Fibroblast of lung (primary cell): Measurements from ENCODE around the gene HMGCS1. TPM values are rescaled to one million over a fixed set of nuclear protein-coding genes. Genes with fewer than 3 reads are reported as not detected.
"Not testable (repeated sequence)": the region's sequence is repeated elsewhere in the genome, so short reads cannot be mapped to it uniquely, and the experiment has no call there.

Experiments
- DNase-seq, 2 donors: peaks; one replicate each; pipeline versions ENCODE4 v3.0.0 to v3.0.0-alpha.2; 2010; ENCODE audit warnings: low read depth in 2 of 2
- H2AFZ ChIP-seq: 2 replicates; pipeline ENCODE4 v1.5.1; 2012; ENCODE audit warnings: low read length, control low read depth, inconsistent platforms
- H3K27ac ChIP-seq: 2 replicates; pipeline ENCODE4 v1.5.1; 2011; ENCODE audit warnings: low read length, control low read depth; ENCODE audit not compliant: insufficient read depth
- H3K27me3 ChIP-seq: 2 replicates; pipeline ENCODE4 v1.5.1; 2011; ENCODE audit warnings: mild to moderate bottlenecking, low read length; ENCODE audit not compliant: control insufficient read depth, insufficient read depth
- H3K36me3 ChIP-seq: 2 replicates; pipeline ENCODE4 v1.5.1; 2011; ENCODE audit warnings: low read length; ENCODE audit not compliant: control insufficient read depth, insufficient read depth
- H3K4me1 ChIP-seq: 2 replicates; pipeline ENCODE4 v1.5.1; 2011; ENCODE audit warnings: low read length; ENCODE audit not compliant: control insufficient read depth, insufficient read depth; ENCODE audit errors: extremely low read depth
- H3K4me2 ChIP-seq: 2 replicates; pipeline ENCODE4 v1.5.1; 2011; ENCODE audit warnings: low read length, control low read depth; ENCODE audit not compliant: insufficient read depth; ENCODE audit errors: extremely low read depth
- H3K4me3 ChIP-seq, 4 experiments: fragments of 200-600 bp in 1 of 4; sonication (generic) in 1 of 4; replicated peaks in 1 of 4; 2 replicates each; pipeline ENCODE4 v1.5.1; 2011 to 2016; ENCODE audit warnings: low read length in 4 of 4, low read depth in 3 of 4, mild to moderate bottlenecking in 3 of 4, control low read depth in 2 of 4, inconsistent platforms in 1 of 4, mixed read lengths in 1 of 4; ENCODE audit not compliant: insufficient read depth in 1 of 4; ENCODE audit errors: control extremely low read depth in 1 of 4
- H3K79me2 ChIP-seq: 2 replicates; pipeline ENCODE4 v1.5.1; 2012; ENCODE audit warnings: mild to moderate bottlenecking, low read length, inconsistent platforms; ENCODE audit not compliant: control insufficient read depth, insufficient read depth
- H3K9ac ChIP-seq: 2 replicates; pipeline ENCODE4 v1.5.1; 2011; ENCODE audit warnings: mild to moderate bottlenecking, low read length, control low read depth; ENCODE audit not compliant: insufficient read depth
- H3K9me3 ChIP-seq: 2 replicates; pipeline ENCODE4 v1.5.1; 2012; ENCODE audit warnings: low read depth, low read length; ENCODE audit not compliant: control insufficient read depth, insufficient read depth
- H4K20me1 ChIP-seq: 2 replicates; pipeline ENCODE4 v1.5.1; 2011; ENCODE audit warnings: low read length; ENCODE audit not compliant: control insufficient read depth, insufficient read depth; ENCODE audit errors: extremely low read depth
- EZH2 ChIP-seq: IDR thresholded peaks from 2 replicates; pipeline ENCODE4 v1.5.1; 2012; ENCODE audit warnings: low read length, control low read depth, mild to moderate bottlenecking; ENCODE audit errors: missing control alignments
- polyA plus RNA-seq, 2 donors: library from polyadenylated mRNA; depleted of rRNA in 1 of 2; stranded (reverse) in 1 of 2; unstranded in 1 of 2; fragments of >200 nt; gene quantifications; 2 replicates each; pipeline ENCODE4 v1.2.1, GENCODE V29; 2011 to 2012; ENCODE audit warnings: missing spikeins in 1 of 2
- total RNA-seq: library from RNA; depleted of rRNA; stranded (reverse); fragments of >200 nt; gene quantifications from 2 replicates; pipeline ENCODE4 v1.2.1, GENCODE V29; 2014
- TF ChIP-seq, protein P1 (sequence below), 2 donors: IDR thresholded peaks in 1 of 2; conservative IDR thresholded peaks in 1 of 2; 1 replicate in 1 of 2; 2 replicates in 1 of 2; pipeline ENCODE4 v1.5.1; 2011 to 2012; ENCODE audit warnings: low read length in 2 of 2, control low read depth in 1 of 2, inconsistent platforms in 1 of 2, low read depth in 1 of 2, mild to moderate bottlenecking in 1 of 2

Gene HMGCS1
- total and polyA plus RNA-seq, 2 donors (not counting 1 experiment from before 2014, with no cell fraction given) = 203 to 253 TPM

DNA sequence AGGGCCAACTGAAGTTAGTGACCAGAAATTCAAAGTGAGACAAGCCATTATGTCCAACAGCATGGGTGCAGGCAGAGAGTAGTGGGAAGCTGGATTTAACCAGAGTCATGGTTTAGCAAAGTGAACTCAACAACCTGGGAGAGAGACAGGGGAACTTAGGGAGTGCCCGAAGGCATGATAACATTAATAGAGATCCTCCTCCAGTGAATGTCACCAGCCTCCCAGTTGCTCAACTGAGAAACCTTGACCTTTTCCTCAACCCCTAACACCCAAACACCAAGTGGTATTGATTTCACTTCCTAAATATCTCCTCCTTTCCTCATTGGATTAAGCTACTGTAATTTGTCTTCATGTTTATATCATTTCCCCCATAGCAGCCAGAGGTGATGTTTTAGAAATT, 42.6 kb downstream of the HMGCS1 start:
- no peaks in the 10 kb centered on the region for H3K79me2 ChIP-seq
- H3K27ac ChIP-seq = no peak overlapping the region
- H3K4me1 ChIP-seq = no peaks in the 10 kb centered on the region
- H3K27me3 ChIP-seq = peaks cover 5% of the 10 kb centered on the region
- DNase-seq = no peak
- no peaks in the 10 kb centered on the region for H3K36me3 ChIP-seq
- no peak overlapping the region for H3K4me3 ChIP-seq
- H3K4me2 ChIP-seq = no peak overlapping the region
- H3K9ac ChIP-seq = no peak overlapping the region
- no peaks in the 10 kb centered on the region for H3K9me3 ChIP-seq
- H2AFZ ChIP-seq = no peak overlapping the region
- no peaks in the 10 kb centered on the region for H4K20me1 ChIP-seq
- no peak for TF ChIP-seq EZH2
- TF ChIP-seq, protein P1, sequence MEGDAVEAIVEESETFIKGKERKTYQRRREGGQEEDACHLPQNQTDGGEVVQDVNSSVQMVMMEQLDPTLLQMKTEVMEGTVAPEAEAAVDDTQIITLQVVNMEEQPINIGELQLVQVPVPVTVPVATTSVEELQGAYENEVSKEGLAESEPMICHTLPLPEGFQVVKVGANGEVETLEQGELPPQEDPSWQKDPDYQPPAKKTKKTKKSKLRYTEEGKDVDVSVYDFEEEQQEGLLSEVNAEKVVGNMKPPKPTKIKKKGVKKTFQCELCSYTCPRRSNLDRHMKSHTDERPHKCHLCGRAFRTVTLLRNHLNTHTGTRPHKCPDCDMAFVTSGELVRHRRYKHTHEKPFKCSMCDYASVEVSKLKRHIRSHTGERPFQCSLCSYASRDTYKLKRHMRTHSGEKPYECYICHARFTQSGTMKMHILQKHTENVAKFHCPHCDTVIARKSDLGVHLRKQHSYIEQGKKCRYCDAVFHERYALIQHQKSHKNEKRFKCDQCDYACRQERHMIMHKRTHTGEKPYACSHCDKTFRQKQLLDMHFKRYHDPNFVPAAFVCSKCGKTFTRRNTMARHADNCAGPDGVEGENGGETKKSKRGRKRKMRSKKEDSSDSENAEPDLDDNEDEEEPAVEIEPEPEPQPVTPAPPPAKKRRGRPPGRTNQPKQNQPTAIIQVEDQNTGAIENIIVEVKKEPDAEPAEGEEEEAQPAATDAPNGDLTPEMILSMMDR (conservative IDR thresholded peaks at IDR 0.05 in 1 of 2, IDR thresholded peaks at IDR 0.05 in 1 of 2; ENCODE audit: low read depth in 1 of 2, low read length in 2 of 2) = no peak

- Histone ChIP-seq H3K4me1 (no peaks in the 10 kb centered on the region), H3K36me3 (no peaks in the 10 kb centered on the region), H3K4me2 (no peak overlapping the region), H3K79me2 (no peaks in the 10 kb centered on the region), H3K27ac (no peak overlapping the region), H4K20me1 (no peaks in the 10 kb centered on the region), H3K9me3 (no peaks in the 10 kb centered on the region), H3K4me3 (no peak overlapping the region), H2AFZ (no peak overlapping the region), H3K27me3 (peaks cover 5% of the 10 kb centered on the region), H3K9ac (no peak overlapping the region)
- DNase-seq = no peak
- TF ChIP-seq, protein P1 (conservative IDR thresholded peaks at IDR 0.05 in 1 of 2, IDR thresholded peaks at IDR 0.05 in 1 of 2; ENCODE audit: low read depth in 1 of 2, low read length in 2 of 2) = no peak
- TF ChIP-seq EZH2 = no peak
Observed at GRCh38 chr5:43268188-43268820, 44.9 kb downstream of the HMGCS1 start.

DNA sequence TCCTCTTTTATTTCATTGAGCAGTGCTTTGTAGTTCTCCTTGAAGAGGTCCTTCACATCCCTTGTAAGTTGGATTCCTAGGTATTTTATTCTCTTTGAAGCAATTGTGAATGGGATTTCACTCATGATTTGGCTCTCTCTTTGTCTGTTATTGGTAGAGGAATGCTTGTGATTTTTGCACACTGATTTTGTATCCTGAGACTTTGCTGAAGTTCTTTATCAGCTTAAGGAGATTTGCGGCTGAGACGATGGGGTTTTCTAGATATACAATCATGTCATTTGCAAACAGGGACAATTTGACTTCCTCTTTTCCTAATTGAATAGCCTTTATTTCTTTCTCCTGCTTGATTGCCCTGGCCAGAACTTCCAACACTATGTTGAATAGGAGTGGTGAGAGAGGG, 50.9 kb downstream of the HMGCS1 start:
- not testable (repeated sequence) for H3K4me1 ChIP-seq, H3K4me2 ChIP-seq, H4K20me1 ChIP-seq, H3K36me3 ChIP-seq, DNase-seq, H3K4me3 ChIP-seq, H2AFZ ChIP-seq, H3K79me2 ChIP-seq, H3K27me3 ChIP-seq, H3K9me3 ChIP-seq, H3K27ac ChIP-seq, H3K9ac ChIP-seq
